Measurements from ENCODE around the gene BPTF. TPM values are rescaled to one million over a fixed set of nuclear protein-coding genes. Genes with fewer than 3 reads are reported as not detected.
"Not testable (repeated sequence)": the region's sequence is repeated elsewhere in the genome, so short reads cannot be mapped to it uniquely, and the experiment has no call there.

BPTF gene
- total and polyA plus RNA-seq, 2 experiments from 2014 or later = 50.5 to 83.9 TPM

DNA sequence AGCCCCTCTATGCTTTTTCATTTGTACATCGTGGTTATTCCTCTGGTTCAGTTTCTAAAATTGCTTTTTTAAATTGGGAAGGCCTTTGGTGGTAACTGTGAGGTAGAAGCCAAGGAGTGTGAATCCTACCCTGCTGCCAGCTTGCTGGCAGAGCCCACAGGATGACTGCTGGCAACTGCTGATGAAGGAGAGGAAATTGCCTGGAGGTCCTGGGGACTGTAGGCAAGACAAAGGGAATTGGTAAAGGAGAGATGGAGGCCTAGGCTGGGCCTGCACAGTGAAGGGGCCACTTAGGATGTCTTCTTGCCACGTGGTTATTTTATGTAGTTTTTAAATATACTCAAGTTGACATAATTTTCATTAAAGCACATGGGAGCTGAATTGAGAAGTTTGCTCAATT lies 155.2 kb downstream of the BPTF start:
- TF ChIP-seq, protein P1, sequence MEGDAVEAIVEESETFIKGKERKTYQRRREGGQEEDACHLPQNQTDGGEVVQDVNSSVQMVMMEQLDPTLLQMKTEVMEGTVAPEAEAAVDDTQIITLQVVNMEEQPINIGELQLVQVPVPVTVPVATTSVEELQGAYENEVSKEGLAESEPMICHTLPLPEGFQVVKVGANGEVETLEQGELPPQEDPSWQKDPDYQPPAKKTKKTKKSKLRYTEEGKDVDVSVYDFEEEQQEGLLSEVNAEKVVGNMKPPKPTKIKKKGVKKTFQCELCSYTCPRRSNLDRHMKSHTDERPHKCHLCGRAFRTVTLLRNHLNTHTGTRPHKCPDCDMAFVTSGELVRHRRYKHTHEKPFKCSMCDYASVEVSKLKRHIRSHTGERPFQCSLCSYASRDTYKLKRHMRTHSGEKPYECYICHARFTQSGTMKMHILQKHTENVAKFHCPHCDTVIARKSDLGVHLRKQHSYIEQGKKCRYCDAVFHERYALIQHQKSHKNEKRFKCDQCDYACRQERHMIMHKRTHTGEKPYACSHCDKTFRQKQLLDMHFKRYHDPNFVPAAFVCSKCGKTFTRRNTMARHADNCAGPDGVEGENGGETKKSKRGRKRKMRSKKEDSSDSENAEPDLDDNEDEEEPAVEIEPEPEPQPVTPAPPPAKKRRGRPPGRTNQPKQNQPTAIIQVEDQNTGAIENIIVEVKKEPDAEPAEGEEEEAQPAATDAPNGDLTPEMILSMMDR (IDR thresholded peaks at IDR 0.05; ENCODE audit: low read depth, low read length) = no peak
- no peaks in the 10 kb centered on the region for H3K27me3 ChIP-seq
- H3K27ac ChIP-seq = no peak overlapping the region
- H3K4me3 ChIP-seq = no peak overlapping the region
- DNase-seq (ENCODE audit: low read depth in 1 of 2, low spot score in 1 of 2) = no peak
- H3K9me3 ChIP-seq (ENCODE audit: low read depth) = no peaks in the 10 kb centered on the region
- peaks cover 10% of the 10 kb centered on the region for H3K36me3 ChIP-seq
- no peaks in the 10 kb centered on the region for H3K4me1 ChIP-seq (ENCODE audit: low read depth)

DNA sequence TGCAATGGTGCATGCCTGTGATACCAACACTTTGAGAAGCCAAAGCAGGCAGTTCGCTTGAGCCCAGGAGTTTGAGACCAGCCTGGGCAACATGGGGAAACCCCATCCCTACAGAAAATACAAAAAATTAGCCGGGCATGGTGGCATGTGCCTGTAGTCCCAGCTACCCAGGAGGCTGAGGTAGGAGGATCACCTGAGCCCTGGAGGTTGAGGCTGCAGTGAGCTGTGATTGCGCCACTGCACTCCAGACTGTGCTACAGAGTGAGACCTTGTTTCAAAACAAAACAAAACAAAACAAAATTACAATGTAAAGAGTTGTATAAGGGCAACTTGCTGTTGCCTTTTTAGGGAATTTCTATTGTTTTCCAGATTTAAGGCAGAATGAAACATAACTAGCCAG lies 155.6 kb downstream of the BPTF start:
- H3K36me3 ChIP-seq; DNase-seq (ENCODE audit: low read depth in 1 of 2, low spot score in 1 of 2); H3K27me3 ChIP-seq; H3K4me3 ChIP-seq; H3K9me3 ChIP-seq (ENCODE audit: low read depth); H3K27ac ChIP-seq; H3K4me1 ChIP-seq (ENCODE audit: low read depth): not testable (repeated sequence)

DNA sequence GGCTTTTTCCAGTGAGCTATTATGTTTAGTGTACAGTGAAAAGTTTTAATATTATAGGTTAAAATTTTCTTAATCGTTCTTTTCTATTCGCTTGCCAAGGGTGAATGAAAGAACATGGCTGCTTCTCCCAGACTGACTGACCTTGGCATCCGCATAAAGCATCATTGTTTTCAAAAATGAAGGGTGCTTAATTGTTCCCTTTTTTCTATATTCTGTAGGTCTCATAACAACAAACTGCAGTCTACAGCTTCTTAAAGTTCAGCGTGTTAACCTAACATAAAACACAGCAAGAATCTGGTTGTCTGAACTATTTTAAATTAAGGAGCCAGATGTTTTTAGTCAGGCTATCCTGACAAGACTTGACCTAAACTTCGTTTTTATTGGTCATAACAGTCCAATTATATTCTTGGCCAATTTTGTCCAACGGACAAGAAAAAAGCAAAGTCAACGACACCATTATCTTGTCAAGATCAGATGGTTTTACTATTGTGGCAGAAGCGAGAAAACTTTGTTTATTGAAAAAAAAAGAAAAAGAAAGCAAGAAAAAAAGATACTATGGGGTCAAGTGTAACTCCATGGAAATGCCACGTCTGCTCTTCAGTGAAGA lies 156.8 kb downstream of the BPTF start:
- TF ChIP-seq, protein P1 (IDR thresholded peaks at IDR 0.05; ENCODE audit: low read depth, low read length) = no peak
- Histone ChIP-seq H3K4me3 (no peak overlapping the region), H3K4me1 (ENCODE audit: low read depth) (no peaks in the 10 kb centered on the region), H3K36me3 (peaks cover under 1% of the 10 kb centered on the region), H3K27me3 (no peaks in the 10 kb centered on the region), H3K27ac (no peak overlapping the region), H3K9me3 (ENCODE audit: low read depth) (no peaks in the 10 kb centered on the region)
- no peak for DNase-seq (ENCODE audit: low read depth in 1 of 2, low spot score in 1 of 2)

DNA sequence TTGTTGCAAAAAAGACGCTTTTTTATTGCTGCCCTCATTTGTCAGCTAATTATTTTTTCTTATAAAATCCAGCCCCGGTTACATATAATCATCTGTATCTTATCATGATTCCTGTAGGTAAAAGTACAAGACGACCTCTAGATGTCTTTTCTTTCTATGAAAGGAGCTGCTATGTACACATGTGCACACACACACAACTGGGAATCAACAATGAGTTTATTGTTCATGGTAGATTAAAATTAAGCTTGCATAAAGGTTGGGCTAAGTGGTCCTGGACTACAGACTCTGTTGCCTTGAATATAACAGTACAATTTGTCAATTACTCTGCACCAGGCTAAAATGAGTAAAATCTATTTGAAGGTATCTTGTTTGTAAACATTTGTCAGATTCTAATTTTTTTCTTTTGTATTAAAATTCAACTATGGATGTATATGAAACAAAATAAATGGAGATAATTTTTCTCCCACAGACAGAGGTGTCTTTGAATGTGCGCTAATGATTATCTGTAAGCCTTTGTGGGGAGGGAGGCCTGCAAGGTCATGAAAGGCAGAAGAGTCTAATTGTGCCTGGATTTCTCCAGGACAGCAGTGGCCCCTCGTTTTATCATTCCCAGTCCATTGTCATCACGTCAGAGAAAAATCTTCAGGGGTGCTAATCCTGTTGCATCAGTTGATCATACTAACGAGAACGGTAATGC lies 157.5 kb downstream of the BPTF start:
- TF ChIP-seq, protein P1 (IDR thresholded peaks at IDR 0.05; ENCODE audit: low read depth, low read length) = no peak
- no peaks in the 10 kb centered on the region for H3K36me3 ChIP-seq
- H3K4me3 ChIP-seq = no peak overlapping the region
- no peaks in the 10 kb centered on the region for H3K27me3 ChIP-seq
- no peak overlapping the region for H3K27ac ChIP-seq
- H3K9me3 ChIP-seq (ENCODE audit: low read depth) = no peaks in the 10 kb centered on the region
- no peak for DNase-seq (ENCODE audit: low read depth in 1 of 2, low spot score in 1 of 2)
- H3K4me1 ChIP-seq (ENCODE audit: low read depth) = no peaks in the 10 kb centered on the region

DNA sequence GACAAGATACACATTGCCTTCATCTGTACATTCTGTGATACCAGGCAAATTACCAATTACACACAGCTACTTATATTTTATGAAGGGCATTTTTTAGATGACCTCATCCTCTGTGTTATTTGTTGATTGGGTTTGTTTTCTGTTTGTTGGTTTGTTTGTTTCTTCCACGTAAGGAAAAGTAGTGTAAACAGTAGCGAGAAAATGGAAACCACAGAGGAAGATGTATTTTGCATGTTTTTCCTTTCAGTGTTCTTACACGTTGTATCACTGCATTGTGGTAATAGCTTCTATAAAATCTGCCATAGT lies 158.0 kb downstream of the BPTF start:
- TF ChIP-seq, protein P1 (IDR thresholded peaks at IDR 0.05; ENCODE audit: low read depth, low read length) = no peak

DNA sequence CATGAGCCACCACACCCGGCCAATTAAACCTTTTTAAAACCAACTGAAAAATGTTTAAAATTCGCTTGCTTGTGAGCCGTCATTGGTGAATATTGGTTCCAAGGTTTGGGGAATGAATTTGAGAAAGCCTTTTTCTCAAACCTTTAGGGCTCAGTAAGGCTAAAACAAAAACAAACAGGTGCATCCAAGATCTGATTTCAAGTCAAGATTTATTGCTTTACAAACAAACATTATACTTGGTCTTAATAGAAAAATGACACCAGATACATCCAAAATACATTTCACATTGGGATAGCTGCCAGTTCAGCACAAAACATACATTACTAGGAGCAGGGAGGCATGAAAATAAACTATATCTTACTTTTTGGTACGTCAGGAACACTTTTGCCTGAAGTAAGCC lies 165.6 kb downstream of the BPTF start:
- Histone ChIP-seq H3K36me3 (no peaks in the 10 kb centered on the region), H3K27me3 (no peaks in the 10 kb centered on the region), H3K9me3 (ENCODE audit: low read depth) (no peaks in the 10 kb centered on the region), H3K27ac (no peak overlapping the region), H3K4me3 (no peak overlapping the region), H3K4me1 (ENCODE audit: low read depth) (no peaks in the 10 kb centered on the region)
- no peak for DNase-seq (ENCODE audit: low read depth in 1 of 2, low spot score in 1 of 2)
- TF ChIP-seq, protein P1 (IDR thresholded peaks at IDR 0.05; ENCODE audit: low read depth, low read length) = no peak

More for the DNA sequence above, 158.0 kb downstream of the BPTF start:
- DNase-seq (ENCODE audit: low read depth in 1 of 2, low spot score in 1 of 2) = no peak
- Histone ChIP-seq H3K27me3 (no peaks in the 10 kb centered on the region), H3K4me3 (no peak overlapping the region), H3K27ac (no peak overlapping the region), H3K36me3 (no peaks in the 10 kb centered on the region), H3K9me3 (ENCODE audit: low read depth) (no peaks in the 10 kb centered on the region), H3K4me1 (ENCODE audit: low read depth) (no peaks in the 10 kb centered on the region)

Measured in cardiac muscle cell (in vitro differentiated cells and primary cell).